GM21786 (cell line): ENCODE data around the gene KLHL17.
"Not testable (repeated sequence)": the region's sequence is repeated elsewhere in the genome, so short reads cannot be mapped to it uniquely, and the experiment has no call there.

Source experiments
- ATAC-seq: cut with Tn5 transposase; IDR thresholded peaks from one replicate; pipeline ENCODE4 v1.9.1; 2021; ENCODE audit not compliant: unreplicated experiment

The KLHL17 gene

DNA sequence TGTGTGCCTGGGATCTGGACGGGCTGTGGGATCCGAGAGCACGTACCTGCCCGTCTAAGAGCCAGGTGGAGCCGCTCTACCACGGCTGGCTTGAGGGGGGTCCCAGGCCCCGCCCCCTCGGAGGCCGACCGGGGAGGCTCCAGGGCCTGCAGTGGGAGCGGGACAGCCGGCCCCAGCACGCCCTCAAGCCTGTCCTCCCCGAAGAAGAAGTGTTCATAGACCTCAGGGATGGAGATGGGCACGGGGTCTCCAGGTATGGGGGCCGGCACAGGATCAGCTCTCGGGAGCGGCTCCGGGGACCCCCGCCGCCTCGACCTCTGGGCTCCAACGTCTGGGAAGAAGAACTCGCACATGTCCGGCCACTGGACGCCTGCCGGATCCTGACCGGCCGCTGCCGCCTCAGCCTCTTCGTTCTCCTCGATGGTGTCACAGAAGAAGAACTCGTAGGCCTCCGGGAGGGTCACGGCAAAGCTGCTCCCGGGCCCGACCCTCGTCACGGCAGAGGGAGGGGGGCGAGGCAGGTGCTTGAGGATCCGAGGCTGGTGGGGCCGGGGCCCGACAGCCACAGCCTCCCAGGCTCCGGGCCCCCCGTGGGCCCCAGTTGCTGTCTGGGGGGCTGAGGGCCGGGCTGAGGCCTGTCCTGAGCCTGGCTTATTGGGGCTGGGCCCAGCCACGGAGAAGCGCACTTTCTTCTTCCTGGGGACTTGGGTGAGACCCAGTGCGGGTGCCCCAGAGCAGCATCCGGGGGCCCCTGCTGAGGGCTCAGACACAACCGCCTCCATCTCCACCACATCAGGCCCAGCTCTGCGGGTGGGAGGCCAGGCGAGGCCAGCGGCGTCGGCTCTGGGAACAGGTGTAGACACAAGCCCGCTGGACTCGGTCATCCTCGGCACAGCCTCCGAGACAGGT lies 18.7 kb downstream of the KLHL17 start:
- ATAC-seq = no peak

DNA sequence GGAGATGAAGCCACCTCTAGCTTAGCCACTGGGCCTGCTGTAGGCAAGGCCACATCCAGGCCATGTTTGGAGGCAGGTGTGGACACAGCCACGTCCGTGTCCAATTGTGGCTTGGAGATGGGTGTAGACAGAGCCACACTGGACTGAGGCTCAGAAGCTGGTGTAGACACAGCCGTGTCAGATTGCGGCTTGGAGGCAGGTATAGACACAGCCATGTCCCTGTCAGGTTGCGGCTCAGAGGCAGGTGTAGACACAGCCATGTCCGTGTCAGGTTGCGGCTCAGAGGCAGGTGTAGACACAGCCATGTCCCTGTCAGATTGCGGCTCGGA lies 19.3 kb downstream of the KLHL17 start:
- ATAC-seq = no peak

DNA sequence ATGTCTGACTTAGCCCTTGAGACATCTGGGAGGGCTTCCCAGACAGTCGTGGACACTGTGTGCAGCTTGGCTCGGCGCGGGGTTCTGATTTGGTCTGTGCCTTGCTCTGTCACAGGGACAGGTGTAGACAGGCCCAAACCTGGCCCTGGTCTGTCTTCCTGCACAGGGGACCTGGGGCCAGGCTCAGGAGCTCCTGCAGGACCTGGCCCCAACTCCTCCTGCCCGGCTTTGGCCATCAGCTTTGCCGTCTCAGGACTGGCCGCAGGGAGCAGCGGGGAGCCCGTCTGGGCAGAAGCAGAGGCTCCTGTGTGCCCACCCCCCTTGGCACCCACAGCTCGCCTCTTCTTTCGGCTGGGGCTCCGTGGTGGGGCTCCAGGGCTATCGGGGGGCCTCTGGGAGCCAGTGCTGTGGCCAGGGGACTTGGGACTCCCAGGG lies 19.8 kb downstream of the KLHL17 start:
- no peak for ATAC-seq

DNA sequence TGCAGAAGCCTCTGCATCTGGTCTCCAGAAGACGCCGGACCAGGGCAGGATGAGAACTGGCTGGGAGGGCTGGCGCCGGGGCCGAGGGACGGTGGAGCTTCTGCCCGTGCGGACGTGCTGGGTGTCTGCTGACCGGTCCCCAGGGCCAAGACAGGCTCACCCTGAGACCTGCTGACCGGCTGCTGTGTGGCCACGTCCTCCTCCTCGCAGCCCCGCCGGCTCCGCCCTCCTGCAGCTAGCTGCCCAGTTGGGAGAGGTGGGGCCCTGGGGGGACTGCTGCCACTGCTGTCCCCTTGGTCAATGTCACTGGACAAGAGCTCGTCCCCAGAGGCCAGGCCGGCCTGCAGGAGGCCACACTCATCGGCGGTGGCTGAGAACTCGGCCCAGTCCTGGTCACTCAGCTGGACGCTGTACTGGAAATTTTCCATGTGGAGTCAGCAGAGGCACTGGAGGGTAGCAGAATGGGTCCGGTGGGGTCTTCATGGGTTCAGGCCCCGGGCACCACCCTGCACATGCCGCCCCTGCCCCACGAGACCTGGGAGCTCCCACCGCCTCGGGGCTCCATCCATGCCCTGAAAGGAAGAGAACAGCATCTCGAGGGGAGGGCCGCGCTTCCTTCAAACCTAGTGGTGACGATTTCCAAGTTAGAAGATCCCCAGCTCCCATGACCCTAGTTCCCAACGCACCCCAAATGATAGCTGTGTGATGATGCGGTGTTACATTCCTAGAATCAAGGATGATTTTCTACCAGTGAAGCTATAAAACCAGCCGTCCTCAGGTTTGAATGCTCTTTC lies 20.4 kb downstream of the KLHL17 start:
- no peak for ATAC-seq

DNA sequence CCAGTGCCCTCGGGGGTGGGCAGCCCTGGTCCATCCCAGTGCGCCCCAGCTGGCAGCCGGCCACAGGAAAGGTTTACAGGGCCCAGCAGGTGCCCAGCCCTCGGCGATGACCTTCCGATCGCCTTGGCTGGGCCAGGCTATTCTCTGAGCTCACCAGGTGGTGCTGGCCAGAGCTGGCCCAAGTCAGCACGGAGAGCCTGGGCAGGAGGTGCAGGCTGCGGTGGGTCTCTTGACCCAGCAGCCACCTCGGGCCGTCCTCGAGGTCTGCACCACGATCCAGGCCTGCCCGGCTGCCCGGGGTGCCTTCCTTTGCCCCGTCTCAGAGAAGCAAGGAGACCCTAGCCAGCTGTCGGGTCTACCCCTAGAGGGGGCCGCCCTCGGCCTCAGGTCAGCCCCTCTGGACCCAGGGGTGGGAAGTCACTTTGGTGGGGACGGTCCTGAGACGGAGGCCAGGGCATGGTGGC lies 21.1 kb downstream of the KLHL17 start:
- no peak for ATAC-seq

DNA sequence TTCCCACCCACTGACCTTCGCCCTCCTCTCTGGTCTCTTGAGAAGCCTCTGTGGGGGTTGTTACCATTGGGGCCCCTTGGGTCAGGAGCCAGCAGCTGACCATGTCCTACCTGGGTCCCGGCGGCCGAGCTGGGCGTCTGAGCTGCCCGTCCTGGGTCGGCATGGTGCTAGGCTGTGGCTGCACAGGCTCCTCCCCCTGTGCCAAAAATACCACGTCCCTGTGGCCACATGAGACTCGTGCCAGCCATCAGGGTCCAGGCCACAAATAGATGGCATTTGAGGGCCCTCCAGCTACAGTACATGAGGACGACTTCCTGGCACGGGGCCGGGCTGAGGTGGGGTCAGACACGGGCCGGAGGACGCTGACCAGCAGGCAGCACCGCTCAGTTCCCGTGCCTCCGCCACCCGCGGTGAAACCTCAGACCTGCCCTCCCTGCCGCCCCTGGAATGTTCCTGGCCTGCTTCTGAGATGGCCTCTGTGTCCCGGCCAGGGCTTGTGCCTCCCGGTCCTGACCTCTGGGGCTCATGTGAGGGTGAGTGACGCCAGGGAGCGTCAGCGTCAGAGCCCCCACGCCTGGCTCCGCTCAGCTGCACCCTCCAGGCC lies 21.7 kb downstream of the KLHL17 start, which contains the start of gene PERM1:
Gene PERM1, minus strand, starts transcription at position 139 of the 604 bp plus-strand sequence. CDS start 1,064 bp downstream, outside the sequence.
- ATAC-seq = no peak

DNA sequence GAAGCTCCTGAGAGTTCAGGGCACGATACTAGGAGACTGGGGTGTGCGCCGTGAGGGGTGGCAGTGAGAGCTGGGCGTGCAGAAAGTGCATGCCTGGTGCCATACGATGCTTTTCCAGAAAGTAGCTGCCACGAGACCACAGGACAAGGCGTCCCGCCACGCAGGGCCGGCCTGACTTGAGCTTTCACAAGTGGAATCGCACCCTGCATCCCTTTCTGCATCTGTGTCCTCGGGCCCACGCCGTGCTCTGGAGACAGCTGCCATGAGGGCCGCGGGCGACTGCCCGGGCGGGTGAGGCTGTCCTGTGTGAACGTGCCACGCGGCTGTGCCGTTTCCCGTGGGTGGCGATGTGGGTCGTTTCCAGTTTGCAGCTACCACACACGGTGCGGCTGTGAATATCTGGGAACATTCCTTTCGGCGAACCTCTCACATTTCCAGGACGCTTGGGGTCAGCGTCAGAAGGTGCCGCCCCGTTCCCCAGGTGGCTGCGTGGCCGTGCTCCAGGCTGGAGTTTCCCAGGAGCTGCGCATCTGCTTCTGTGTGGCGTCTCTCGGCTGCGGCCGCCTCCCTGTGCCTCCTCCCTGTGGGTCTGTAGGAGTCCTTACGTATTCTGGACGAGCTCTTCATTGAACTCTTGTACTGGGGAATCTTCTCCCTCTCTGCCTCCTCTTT lies 22.5 kb downstream of the KLHL17 start:
- no peak for ATAC-seq

DNA sequence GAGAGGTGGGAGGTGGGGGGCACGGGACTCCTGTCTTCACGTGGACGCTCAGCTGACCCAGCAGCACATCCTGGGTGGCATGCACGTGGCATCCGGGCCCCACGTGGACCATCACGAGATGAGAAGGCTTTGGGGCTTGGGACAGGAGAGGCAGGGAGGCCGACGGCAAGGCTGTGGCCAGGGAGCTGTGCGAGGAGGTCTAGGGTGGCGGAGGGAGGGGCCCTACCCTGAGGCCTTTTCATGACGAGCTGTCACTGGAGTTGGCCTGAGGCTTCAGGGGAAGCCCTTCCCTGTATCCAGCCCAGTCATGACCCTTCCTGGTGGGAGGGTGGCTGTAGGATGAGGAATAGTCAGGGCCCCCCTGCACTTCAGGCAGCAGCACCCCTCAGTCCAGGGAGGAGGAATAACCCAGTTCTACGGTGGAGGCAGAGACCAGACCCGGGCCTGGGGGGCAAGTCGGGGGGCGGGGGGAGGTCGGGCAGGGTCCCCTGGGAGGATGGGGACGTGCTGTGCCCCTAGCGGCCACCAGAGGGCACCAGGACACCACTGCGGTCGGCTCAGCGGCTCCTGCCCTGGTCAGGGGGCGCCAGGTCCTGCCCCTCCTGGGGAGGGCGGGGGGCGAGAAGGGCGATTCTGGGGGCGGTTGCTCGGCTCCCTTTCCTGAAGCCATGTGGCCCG lies 23.6 kb downstream of the KLHL17 start:
- no peak for ATAC-seq

DNA sequence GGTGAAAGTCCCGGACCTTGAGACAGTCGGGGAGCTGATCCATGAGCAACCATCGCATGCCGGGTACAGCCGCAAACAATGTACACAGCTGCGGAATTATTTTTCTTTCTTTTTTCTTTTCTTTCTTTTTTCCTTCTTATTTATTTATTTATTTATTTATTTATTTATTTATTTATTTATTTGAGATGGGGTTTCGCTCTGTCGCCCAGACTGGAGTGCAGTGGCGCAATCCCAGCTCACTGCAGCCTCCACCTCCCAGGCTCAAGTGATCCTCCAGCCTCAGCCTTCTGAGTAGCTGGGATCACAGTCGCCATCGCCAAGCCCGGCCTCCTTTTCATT lies 24.1 kb downstream of the KLHL17 start:
- no peak for ATAC-seq

DNA sequence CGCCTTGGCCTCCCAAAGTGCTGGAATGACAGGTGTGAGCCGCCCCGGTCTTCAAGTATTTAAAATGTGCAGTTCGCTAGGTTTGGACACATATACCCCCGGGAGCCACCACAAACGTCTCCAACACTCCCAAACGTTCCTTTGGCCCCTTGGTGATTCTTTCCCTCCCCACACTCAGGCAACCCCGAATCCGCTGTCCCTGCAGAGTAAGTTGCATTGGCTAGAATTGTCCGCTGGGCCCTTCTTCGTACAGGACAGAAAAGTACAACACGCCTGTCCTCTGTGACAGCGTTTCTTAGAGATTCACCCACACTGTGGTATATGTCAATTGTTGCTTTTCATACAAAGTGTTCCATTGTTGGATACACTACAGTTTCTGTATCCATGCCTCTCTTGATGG lies 24.7 kb downstream of the KLHL17 start:
- ATAC-seq = no peak

DNA sequence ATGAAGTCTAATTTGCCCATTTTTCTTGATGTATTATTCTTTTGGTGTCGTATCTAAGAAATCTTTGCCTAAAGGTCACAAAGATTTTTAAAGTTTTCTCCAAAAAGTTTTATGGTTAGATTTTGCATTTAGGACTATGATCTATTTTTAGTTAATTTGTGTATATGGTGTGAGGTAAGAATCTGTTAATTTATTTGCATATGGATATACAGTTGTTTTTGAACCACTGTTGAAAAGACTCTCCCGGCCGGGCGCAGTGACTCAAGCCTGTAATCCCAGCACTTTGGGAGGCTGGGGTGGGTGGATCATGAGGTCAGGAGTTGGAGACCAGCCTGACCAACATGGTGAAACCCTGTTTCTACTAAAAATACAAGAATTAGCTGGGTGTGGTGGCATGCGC lies 27.7 kb downstream of the KLHL17 start:
- not testable (repeated sequence) for ATAC-seq

DNA sequence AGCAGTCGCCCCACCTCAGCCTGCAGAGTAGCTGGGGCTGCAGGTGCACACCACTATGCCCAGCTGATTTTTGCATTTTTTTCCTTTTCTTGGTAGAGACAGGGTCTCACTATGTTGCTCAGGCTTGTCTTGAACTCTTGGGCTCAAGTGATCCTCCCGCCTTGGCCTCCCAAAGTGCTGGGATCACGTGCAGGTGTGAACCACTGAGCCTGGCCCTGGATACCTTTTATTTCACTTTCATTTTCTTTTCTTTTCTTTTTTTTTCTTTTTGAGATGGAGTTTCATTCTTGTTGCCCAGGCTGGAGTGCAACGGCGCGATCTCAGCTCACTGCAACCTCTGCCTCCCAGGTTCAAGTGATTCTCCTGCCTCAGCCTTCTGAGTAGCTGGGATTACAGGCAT lies 30.9 kb downstream of the KLHL17 start:
- ATAC-seq = not testable (repeated sequence)

DNA sequence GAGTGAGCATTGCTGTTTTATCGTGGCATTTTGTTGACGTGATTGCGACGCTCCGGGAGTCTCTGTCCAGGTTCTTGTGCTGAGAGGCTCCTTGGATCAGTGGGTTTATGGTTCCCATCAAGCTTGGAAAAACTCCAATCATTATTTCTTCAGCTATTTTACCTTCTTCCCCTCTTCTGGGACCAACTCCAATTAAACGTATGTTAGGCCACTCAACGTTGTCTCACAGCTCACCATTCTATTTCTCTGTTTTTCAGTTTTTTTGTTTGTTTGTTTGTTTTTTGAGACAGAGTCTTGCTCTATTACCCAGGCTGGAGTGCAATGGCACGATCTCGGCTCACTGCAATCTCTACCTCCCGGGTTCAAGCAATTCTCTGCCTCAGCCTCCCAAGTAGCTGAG lies 31.5 kb downstream of the KLHL17 start:
- ATAC-seq = no peak

DNA sequence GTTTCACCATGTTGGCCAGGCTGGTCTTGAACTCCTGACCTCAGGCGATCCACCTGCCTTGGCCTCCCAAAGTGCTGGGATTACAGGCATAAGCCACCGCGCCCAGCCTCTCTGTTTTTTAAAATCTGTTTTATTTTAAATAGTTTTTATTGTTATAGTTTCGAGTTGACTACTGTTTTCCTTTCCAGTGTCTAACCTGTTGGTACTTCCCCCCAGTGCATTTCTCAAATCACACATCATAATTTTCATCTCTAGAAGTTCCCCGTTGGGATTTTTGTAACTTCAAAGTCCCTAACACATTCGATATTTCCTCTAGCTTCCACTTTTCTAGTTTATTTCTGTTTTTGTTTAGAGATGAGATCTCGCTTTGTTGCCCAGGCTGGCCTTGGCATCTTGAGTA lies 32.0 kb downstream of the KLHL17 start:
- no peak for ATAC-seq

DNA sequence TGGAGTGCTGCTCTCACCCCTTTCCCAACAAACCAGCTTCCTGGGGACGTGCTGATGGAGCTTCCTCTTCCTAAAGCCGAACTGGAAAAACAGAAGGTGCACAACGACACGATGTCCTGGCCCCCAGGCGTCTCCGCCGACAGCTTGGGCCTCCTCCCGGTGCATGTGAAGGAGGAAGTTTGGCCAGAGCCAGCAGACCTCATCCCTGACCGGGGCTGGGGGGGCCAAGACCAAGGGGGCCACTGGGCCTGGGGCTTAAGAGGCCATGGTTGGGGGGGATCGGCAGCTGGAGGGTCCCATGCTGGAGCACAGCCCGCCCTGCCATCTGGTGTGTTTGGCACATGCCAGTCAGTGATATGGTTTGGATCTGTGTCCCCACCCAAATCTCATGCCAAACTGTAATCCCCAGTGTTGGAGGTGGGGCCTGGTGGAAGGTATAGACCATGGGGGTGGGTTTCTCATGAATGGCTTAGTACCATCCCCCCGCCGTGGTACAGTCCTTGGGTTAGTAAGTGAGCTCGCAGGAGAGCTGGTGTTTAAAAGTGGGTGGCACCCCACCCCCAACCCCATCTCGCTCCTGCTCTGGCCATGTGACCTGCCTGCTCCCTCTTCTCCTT lies 33.1 kb downstream of the KLHL17 start:
- no peak for ATAC-seq

DNA sequence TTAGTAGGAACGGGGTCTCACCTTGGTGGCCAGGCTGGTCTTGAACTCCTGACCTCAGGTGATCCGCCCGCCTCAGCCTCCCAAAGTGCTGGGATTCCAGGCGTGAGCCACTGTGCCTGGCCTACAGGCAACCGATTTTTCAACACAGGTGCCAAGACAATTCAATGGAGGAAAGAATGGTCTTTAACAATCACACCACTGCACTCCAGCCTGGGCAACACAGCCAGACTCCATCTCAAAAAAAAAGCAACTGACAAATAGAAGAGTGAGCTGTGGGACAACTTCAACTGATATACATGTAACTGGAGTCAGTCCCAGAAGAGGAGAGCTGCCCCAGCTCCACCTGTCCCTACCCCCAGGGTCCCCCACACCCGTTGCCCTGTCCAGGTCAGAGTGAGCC lies 34.2 kb downstream of the KLHL17 start:
- ATAC-seq = not testable (repeated sequence)

DNA sequence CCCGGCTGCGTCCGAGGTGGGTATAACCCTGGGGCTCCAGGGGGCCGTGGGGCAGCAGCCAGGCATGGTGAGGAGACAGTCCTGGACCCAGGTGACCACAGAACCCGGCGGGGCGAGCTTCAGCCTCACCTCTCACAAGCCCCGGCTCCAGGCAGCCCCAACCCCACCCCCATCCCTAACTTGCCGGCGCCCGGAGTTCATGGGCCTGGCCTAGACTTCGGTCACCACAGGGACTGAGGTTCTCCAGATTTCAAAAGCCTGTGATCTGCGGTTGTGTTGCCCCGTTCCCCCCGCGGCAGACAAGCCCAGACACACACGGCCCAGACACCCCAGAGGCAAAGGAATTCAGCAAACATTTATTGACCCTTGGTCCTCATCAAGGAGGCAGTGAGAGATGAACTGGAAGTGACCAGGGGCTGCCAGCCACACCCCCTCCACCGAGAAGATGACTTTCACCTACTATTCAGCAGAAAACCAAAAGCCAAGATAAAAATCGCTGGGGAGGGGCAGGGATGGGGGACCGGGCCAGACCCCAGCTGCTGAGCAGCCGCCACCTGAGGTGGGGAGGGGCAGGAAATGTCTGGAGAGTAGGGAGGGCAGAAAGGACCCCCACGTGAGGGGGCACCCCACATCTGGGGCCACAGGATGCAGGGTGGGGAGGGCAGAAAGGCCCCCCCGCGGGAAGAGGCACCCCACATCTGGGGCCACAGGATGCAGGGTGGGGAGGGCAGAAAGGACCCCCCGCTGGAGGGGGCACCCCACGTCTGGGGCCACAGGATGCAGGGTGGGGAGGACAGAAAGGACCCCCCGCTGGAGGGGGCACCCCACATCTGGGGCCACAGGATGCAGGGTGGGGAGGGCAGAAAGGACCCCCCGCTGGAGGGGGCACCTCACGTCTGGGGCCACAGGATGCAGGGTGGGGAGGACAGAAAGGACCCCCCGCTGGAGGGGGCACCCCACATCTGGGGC lies 35.6 kb downstream of the KLHL17 start:
- ATAC-seq = no peak

DNA sequence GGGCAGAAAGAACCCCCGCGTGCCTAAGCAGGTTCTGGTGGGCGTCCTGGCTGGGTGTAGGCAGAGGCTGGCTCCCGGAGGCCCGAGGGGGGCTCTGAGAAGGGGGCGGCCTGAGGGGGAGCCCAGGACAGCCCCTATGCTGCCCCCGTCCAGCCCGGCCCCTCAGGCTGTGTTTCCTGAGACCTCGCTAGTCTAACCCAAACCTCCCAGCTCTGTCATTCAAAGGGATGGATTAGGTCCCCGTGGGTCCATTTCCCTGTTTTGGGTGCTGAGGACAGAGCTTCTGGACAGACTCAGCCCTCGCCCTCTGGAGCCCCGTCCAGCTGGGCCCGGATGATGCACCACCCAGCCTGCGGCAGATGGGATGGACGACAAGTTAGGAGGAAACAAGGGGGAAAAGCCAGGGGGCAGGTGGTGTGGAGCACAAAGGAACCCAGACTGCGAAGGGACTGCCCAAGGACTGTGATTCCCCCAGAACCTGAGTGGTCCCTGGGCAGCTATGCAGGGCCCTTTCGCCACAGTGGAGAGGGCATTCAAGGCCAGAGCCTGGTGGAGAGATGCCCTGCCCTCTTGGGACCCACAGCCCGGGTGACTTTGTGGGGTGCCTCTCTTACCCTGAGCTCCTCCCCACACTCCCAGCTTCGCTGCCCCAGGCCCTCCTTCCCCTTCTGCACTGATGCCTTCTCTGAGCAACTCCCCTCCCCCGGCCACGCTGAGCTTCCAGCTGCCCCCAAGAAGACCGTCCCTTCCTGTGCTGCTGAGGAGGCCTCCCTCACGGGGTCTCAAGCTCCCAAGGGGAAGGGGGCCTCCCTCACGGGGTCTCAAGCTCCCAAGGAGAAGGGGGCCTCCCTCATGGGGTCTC lies 36.7 kb downstream of the KLHL17 start:
- no peak for ATAC-seq
